GM23248 (cell line): ENCODE measurements around the gene PLEKHH3. TPM values are rescaled to one million over a fixed set of nuclear protein-coding genes. Genes with fewer than 3 reads are reported as not detected.

ENCODE experiments used
- DNase-seq: peaks from one replicate; pipeline ENCODE4 v3.0.0-alpha.2; 2015
- H2AFZ ChIP-seq: fragments of 200-600 bp; sonication (generic); 2 replicates; pipeline ENCODE4 v1.6.1; 2016; ENCODE audit warnings: antibody characterized with exemption
- H3F3A ChIP-seq: fragments of 200-600 bp; sonication (generic); 2 replicates; pipeline ENCODE4 v1.6.1; 2016; ENCODE audit warnings: mild to moderate bottlenecking, antibody characterized with exemption, mixed run types; ENCODE audit not compliant: insufficient read depth
- H3K27ac ChIP-seq: fragments of 200-600 bp; sonication (generic); 2 replicates; pipeline ENCODE4 v1.5.1; 2016; ENCODE audit warnings: mild to moderate bottlenecking
- H3K27me3 ChIP-seq: fragments of 200-600 bp; sonication (generic); replicated peaks from 2 replicates; pipeline ENCODE4 v1.6.1; 2016; ENCODE audit warnings: mild to moderate bottlenecking; ENCODE audit not compliant: insufficient read depth
- H3K36me3 ChIP-seq: fragments of 200-600 bp; sonication (generic); 2 replicates; pipeline ENCODE4 v1.6.1; 2016; ENCODE audit warnings: low read depth, mild to moderate bottlenecking
- H3K4me1 ChIP-seq: fragments of 200-600 bp; sonication (generic); 2 replicates; pipeline ENCODE4 v1.6.1; 2016; ENCODE audit warnings: mild to moderate bottlenecking; ENCODE audit not compliant: insufficient read depth
- H3K4me2 ChIP-seq: fragments of 200-600 bp; sonication (generic); one replicate; pipeline ENCODE4 v1.6.1; 2016; ENCODE audit warnings: mild to moderate bottlenecking; ENCODE audit not compliant: unreplicated experiment
- H3K4me3 ChIP-seq: fragments of 200-600 bp; sonication (generic); 2 replicates; pipeline ENCODE4 v1.5.1; 2016; ENCODE audit warnings: mild to moderate bottlenecking
- H3K79me2 ChIP-seq: fragments of 200-600 bp; sonication (generic); 2 replicates; pipeline ENCODE4 v1.6.1; 2016; ENCODE audit warnings: mild to moderate bottlenecking; ENCODE audit not compliant: insufficient read depth
- H3K9ac ChIP-seq: fragments of 200-600 bp; sonication (generic); 2 replicates; pipeline ENCODE4 v1.6.1; 2016; ENCODE audit warnings: mild to moderate bottlenecking
- H3K9me2 ChIP-seq: fragments of 200-600 bp; sonication (generic); 2 replicates; pipeline ENCODE4 v1.6.1; 2016; ENCODE audit warnings: mixed run types, mild to moderate bottlenecking, moderate library complexity; ENCODE audit not compliant: insufficient read depth
- H3K9me3 ChIP-seq: fragments of 200-600 bp; sonication (generic); one replicate; pipeline ENCODE4 v1.6.1; 2017; ENCODE audit warnings: low read depth
- H4K20me1 ChIP-seq: fragments of 200-600 bp; sonication (generic); 2 replicates; pipeline ENCODE4 v1.6.0; 2016; ENCODE audit not compliant: insufficient read depth
- EZH2 ChIP-seq: fragments of 200-600 bp; sonication (generic); IDR thresholded peaks from 2 replicates; pipeline ENCODE4 v1.6.1; 2018; ENCODE audit warnings: antibody characterized with exemption, mild to moderate bottlenecking; ENCODE audit not compliant: insufficient read depth, poor library complexity, severe bottlenecking
- EZH2phosphoT487 ChIP-seq: fragments of 200-600 bp; sonication (generic); IDR thresholded peaks from 2 replicates; pipeline ENCODE4 v1.6.1; 2018; ENCODE audit warnings: antibody characterized with exemption, moderate library complexity, mild to moderate bottlenecking, low read depth; ENCODE audit not compliant: insufficient read depth
- whole genome bisulfite sequencing, 2 experiments: methylation state at CpG; one replicate each; pipeline ENCODE4 v1.1.6; 2015 to 2017; ENCODE audit warnings: low lambda C conversion rate in 2 of 2, low coverage in 1 of 2; ENCODE audit errors: missing lambda C conversion rate in 2 of 2; 5-methylcytosine and 5-hydroxymethylcytosine counted together
- in situ Hi-C: fragments of 300-500 bp; cut with MboI; formaldehyde crosslinking; loops from 2 replicates; pipeline ENCODE4 v1.15.0; 2020
- polyA plus RNA-seq: library from polyadenylated mRNA; unstranded; fragments of >200 nt; fragmentation: Nextera tagmentation; extraction: Ambion mirVana; gene quantifications from 2 replicates; pipeline ENCODE4 v1.2.1, GENCODE V29; 2016
- total RNA-seq: library from RNA; depleted of rRNA; stranded (reverse); fragments of >200 nt; shearing (Covaris generic); gene quantifications from 2 replicates; pipeline ENCODE4 v1.2.3, GENCODE V29; 2014

Gene PLEKHH3
- total and polyA plus RNA-seq, 2 experiments from 2014 or later, result 6.4 to 19.0 TPM

DNA sequence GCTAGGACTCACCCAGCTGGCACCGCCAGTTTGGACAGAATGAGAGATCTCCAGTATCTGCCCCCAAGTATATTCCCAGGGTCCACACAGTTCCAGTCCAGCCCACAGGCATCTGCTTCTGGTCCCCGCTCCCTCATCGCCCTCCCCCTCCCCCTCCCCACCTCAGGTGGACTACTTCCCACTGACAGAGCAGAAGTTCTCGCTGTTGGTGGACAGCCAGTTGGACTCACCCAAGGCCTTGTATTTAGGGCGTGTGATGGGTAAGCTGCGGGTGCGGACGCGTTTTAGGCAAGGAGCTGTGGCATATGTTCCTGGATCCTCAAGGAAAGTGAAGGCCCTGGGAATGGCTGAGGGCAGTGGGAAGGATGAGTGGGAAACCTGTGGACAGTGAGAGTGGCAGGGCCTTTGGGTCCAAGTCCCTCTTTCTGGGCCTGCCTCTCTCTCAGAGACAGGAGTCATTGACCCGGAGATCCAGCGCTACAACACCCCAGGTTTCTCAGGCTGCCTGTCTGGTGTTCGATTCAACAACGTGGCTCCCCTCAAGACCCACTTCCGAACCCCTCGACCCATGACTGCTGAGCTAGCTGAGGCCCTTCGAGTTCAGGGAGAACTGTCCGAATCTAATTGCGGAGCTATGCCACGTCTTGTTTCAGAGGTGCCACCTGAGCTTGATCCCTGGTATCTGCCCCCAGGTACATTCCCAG lies 20.5 kb upstream of the PLEKHH3 start:
- peaks cover 8% of the 10 kb centered on the region; the same call in 1 of the 2 replicates for H3K4me1 ChIP-seq
- no peaks in the 10 kb centered on the region for H3K79me2 ChIP-seq
- no peaks in the 10 kb centered on the region for H3K27me3 ChIP-seq
- H3K4me3 ChIP-seq, result no peak overlapping the region
- no peaks in the 10 kb centered on the region; the same call in 1 of the 2 replicates for H3K36me3 ChIP-seq
- no peaks in the 10 kb centered on the region for H3K9me2 ChIP-seq
- no peak overlapping the region for H3K27ac ChIP-seq
- H3K9ac ChIP-seq, result no peak overlapping the region
- 91 to 92% methylated on average over 18 to 19 of the region's 19 CpGs for WGBS, 2 experiments
- H3F3A ChIP-seq, result peaks cover 21% of the 10 kb centered on the region
- H3K4me2 ChIP-seq, result no peak overlapping the region
- TF ChIP-seq EZH2 (no peak), EZH2phosphoT487 (no peak)
- no peak overlapping the region for H2AFZ ChIP-seq
- in situ Hi-C loops, result no loop called here
- no peaks in the 10 kb centered on the region for H4K20me1 ChIP-seq
- no peaks in the 10 kb centered on the region for H3K9me3 ChIP-seq
- DNase-seq, result no peak

DNA sequence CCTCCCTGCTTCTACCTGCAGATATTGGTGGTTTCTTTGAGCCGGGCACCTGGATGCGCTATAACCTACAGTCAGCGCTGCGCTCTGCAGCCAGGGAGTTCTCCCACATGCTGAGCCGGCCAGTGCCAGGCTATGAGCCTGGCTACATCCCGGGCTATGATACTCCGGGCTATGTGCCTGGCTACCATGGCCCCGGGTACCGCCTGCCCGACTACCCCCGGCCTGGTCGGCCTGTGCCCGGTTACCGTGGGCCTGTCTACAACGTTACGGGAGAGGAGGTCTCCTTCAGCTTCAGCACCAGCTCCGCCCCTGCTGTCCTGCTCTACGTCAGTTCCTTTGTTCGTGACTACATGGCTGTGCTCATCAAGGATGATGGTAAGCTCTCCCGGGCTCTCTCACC lies 18.7 kb upstream of the PLEKHH3 start:
- Histone ChIP-seq H3K4me1 (peaks cover 8% of the 10 kb centered on the region; the same call in 1 of the 2 replicates), H3K9me3 (no peaks in the 10 kb centered on the region), H3K9ac (no peak overlapping the region), H3K79me2 (no peaks in the 10 kb centered on the region), H3K4me2 (no peak overlapping the region), H3K9me2 (no peaks in the 10 kb centered on the region), H3K27ac (no peak overlapping the region), H2AFZ (no peak overlapping the region), H3K27me3 (no peaks in the 10 kb centered on the region), H3F3A (peaks cover 19% of the 10 kb centered on the region), H4K20me1 (no peaks in the 10 kb centered on the region), H3K4me3 (no peak overlapping the region), H3K36me3 (no peaks in the 10 kb centered on the region)
- WGBS, 2 experiments, result 88 to 92% methylated on average over 18 to 20 of the region's 20 CpGs
- in situ Hi-C loops, result no loop called here
- no peak for TF ChIP-seq EZH2phosphoT487
- no peak for TF ChIP-seq EZH2
- no peak for DNase-seq

DNA sequence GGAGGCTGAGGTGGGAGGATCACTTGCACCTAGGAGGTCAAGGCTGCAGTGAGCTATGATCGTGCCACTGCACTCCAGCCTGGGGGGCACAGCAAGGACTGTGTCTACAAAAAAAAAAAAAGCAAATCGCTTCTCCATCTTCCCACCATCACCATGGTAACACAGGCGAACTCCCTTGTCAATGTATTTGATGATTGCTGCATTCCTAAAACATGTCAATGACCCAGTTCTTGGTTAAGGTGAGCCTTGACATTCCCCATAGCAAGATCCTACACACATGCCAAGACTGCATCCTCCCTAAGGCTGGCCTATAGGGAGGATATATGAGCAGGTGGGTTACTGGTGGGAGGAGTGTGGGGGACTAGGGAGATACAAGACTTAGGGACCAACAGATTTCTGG lies 17.7 kb upstream of the PLEKHH3 start:
- no peak overlapping the region for H3K27ac ChIP-seq
- TF ChIP-seq EZH2phosphoT487 (no peak), EZH2 (no peak)
- no peaks in the 10 kb centered on the region for H3K79me2 ChIP-seq
- no peaks in the 10 kb centered on the region for H3K9me2 ChIP-seq
- H3K9me3 ChIP-seq, result no peaks in the 10 kb centered on the region
- H3K4me1 ChIP-seq, result peaks cover 8% of the 10 kb centered on the region; the same call in 1 of the 2 replicates
- no peaks in the 10 kb centered on the region for H4K20me1 ChIP-seq
- no peaks in the 10 kb centered on the region for H3K36me3 ChIP-seq
- H3K27me3 ChIP-seq, result no peaks in the 10 kb centered on the region
- H3K4me3 ChIP-seq, result no peak overlapping the region
- in situ Hi-C loops, result no loop called here
- H3K4me2 ChIP-seq, result no peak overlapping the region
- no peak for DNase-seq
- no peak overlapping the region for H2AFZ ChIP-seq
- WGBS, 2 experiments, result 70 to 74% methylated on average over 3 of the region's 3 CpGs
- H3K9ac ChIP-seq, result no peak overlapping the region
- peaks cover 12% of the 10 kb centered on the region; the same call in 1 of the 2 replicates for H3F3A ChIP-seq

DNA sequence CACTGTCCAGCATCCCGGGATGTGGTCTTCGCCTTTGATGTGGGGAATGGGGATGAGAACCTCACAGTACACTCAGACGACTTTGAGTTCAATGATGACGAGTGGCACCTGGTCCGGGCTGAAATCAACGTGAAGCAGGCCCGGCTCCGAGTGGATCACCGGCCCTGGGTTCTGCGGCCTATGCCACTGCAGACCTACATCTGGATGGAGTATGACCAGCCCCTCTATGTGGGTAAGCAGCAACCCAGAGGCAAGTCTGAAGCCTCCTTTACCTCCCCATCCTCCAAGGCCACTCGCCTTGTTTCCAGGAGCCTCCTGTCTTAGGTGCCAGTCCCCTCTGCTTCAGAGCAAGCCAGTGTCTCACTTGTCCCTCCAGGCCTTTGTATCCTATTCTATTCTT lies 15.7 kb upstream of the PLEKHH3 start:
- no peaks in the 10 kb centered on the region for H3K36me3 ChIP-seq
- H3K4me3 ChIP-seq, result no peak overlapping the region
- 87 to 88% methylated on average over 11 of the region's 11 CpGs for WGBS, 2 experiments

More for the DNA sequence above, 15.7 kb upstream of the PLEKHH3 start:
- no peak for DNase-seq
- H3K9me3 ChIP-seq, result no peaks in the 10 kb centered on the region
- H3K4me1 ChIP-seq, result no peaks in the 10 kb centered on the region
- H3K4me2 ChIP-seq, result no peak overlapping the region
- H3K27ac ChIP-seq, result no peak overlapping the region
- no peaks in the 10 kb centered on the region for H3F3A ChIP-seq
- H4K20me1 ChIP-seq, result no peaks in the 10 kb centered on the region
- TF ChIP-seq EZH2phosphoT487 (no peak), EZH2 (no peak)
- H3K9ac ChIP-seq, result no peak overlapping the region
- no peaks in the 10 kb centered on the region for H3K27me3 ChIP-seq
- no peaks in the 10 kb centered on the region for H3K79me2 ChIP-seq
- in situ Hi-C loops, result no loop called here
- no peaks in the 10 kb centered on the region for H3K9me2 ChIP-seq
- H2AFZ ChIP-seq, result no peak overlapping the region
